Posterior vena cava (tissue), 2 donors: ENCODE data around the gene AFF2. TPM values are rescaled to one million over a fixed set of nuclear protein-coding genes. Genes with fewer than 3 reads are reported as not detected.

Experiments used
- DNase-seq: peaks from one replicate; pipeline ENCODE4 v3.0.0-alpha.2; 2020; ENCODE audit warnings: low spot score
- intact Hi-C, 2 donors: fragments of 100-400 bp; cut with DNase I; formaldehyde crosslinking; loops; one replicate each; pipeline versions ENCODE4 v1.14.1 to v1.14.2; 2022 to 2023
- total RNA-seq, 2 donors: library from RNA; stranded (reverse); fragmentation: NEBNext Ultra II Directional; extraction: Animal tissue kit (Norgen Biotek cat#: 25700); gene quantifications; one replicate each; pipeline ENCODE4 v1.2.1, GENCODE V29; 2021
- donor health status: DM: yes; HTN: yes; CAD: no.
- donor health status: DM: yes; HTN: yes; CAD: no.

AFF2 gene
- total RNA-seq, 2 donors from 2014 or later: 3.5 to 10.5 TPM

- DNase-seq: no peak
- intact Hi-C loops: no loop called here
Measured at GRCh38 chrX:148788449-148788848, 288.0 kb downstream of the AFF2 start.

DNA sequence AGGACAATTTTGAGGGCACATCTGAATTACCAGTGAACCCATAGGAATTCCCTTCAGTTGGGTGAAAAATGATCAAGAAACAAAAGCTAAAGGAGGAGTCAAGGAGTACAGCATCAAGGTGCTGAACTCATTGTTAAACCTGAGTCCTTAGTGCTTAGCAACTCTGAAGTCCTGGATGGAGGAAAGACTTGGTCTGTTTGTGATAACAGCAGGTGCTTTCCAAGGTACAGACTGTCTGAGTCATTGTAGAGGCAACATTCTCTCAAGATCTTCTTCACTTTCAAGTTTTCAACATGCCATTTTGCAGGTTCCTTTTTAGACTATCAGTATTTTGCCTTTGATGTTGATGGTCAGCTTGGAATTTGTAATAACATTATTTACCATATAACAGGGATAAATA, 293.9 kb downstream of the AFF2 start:
- intact Hi-C loops: no loop called here
- no peak for DNase-seq

GRCh38 chrX:148804579-148805355, 304.4 kb downstream of the AFF2 start:
- intact Hi-C loops: no loop called here
- no peak for DNase-seq

GRCh38 chrX:148806145-148806870, 305.9 kb downstream of the AFF2 start:
- DNase-seq: no peak
- intact Hi-C loops: no loop called here

GRCh38 chrX:148808833-148809232, 308.4 kb downstream of the AFF2 start:
- intact Hi-C loops: no loop called here
- DNase-seq: no peak

- intact Hi-C loops: no loop called here
Measured at GRCh38 chrX:148811236-148811635, 310.8 kb downstream of the AFF2 start.

DNA sequence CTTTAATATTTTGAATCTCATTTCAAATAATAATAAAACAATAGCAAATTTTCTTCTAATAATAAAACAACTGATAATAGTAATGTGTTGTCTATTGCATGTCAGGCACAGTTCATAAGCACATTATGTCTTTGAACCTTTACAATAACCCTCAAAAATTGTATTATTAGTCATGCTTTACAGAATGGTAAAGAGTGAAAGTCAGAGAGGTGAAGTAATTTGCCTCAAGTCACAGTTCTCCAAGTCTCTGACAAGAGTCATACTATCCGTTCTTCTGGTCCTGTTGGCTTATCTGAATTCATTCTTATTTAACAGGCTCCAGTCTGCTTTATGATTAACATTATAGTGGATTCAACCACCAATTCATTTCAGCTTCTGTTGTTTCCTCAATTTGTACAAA, 313.0 kb downstream of the AFF2 start:
- no peak for DNase-seq
- intact Hi-C loops: no loop called here

More at GRCh38 chrX:148811236-148811635, 310.8 kb downstream of the AFF2 start:
- no peak for DNase-seq

GRCh38 chrX:148813967-148814366, 313.6 kb downstream of the AFF2 start:
- intact Hi-C loops: no loop called here
- no peak for DNase-seq

GRCh38 chrX:148815218-148815961, 315.0 kb downstream of the AFF2 start:
- no peak for DNase-seq
- intact Hi-C loops: no loop called here

GRCh38 chrX:148823986-148824385, 323.6 kb downstream of the AFF2 start:
- intact Hi-C loops: no loop called here
- DNase-seq: no peak

GRCh38 chrX:148825696-148826095, 325.3 kb downstream of the AFF2 start:
- DNase-seq: no peak
- intact Hi-C loops: no loop called here

DNA sequence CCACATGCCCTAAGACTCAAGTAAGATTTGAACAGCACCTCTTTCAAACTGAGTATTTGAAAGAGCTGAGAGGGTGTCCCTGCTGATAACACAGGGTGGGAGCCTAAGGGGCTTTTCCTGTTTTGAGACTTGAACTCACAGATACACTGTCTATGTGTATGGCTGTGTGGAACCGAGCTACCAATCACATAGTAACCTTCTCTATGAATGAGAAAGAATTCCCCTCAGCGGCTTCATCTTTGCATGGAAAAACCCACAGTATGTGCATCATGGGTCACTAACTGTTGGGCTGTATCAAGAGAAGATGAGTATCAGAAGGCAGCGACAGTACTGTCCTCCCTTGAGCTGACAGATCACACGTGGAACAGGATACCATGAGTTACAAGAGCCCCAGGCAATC, 336.3 kb downstream of the AFF2 start:
- no peak for DNase-seq
- intact Hi-C loops: no loop called here

DNA sequence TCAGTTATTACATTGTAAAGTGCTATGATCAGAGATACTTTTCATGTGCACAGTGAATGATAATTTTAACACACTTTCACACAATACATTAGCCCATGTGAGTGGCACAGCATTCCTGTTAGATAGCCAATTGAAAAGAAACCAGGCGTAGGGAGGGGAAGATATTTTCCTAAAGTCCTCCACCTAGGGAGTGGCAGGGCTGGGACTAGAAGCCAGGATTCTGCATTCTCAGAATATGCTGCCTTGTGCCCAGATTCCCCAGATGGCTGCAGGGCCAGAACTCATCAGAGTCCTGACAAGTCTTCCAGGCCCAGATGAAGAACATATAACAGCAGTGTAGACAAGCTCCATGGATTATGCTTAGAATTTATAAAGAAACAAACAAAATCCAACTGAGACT, 350.2 kb downstream of the AFF2 start:
- intact Hi-C loops: no loop called here
- DNase-seq: no peak

DNA sequence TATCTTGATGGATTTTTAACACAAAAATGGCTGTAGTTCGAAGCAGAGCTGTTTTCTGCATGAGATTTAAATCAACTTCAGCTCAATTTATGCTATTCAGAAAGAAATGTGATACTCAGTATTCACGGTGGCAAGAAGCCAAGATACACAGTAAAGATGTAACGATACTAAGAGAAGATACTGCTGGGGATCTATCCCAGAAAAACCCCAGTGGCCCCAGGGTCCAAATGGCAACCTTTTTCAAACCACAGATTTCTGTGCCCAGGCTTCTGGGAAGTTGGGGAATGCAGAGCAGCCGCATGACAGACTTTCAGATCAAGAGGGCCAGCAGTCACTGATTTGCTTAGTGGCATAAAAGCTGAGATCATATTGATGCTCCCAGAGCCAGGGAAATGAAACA, 353.9 kb downstream of the AFF2 start:
- DNase-seq: no peak
- intact Hi-C loops: no loop called here

- intact Hi-C loops: no loop called here
- DNase-seq: no peak
Measured at GRCh38 chrX:148856505-148856904, 356.1 kb downstream of the AFF2 start.

GRCh38 chrX:148865277-148866210, 365.1 kb downstream of the AFF2 start:
- DNase-seq: no peak
- intact Hi-C loops: no loop called here

- intact Hi-C loops: no loop called here
- DNase-seq: no peak
Measured at GRCh38 chrX:148867596-148867995, 367.2 kb downstream of the AFF2 start.

- no peak for DNase-seq
- intact Hi-C loops: no loop called here
Measured at GRCh38 chrX:148871422-148872160, 371.2 kb downstream of the AFF2 start.

DNA sequence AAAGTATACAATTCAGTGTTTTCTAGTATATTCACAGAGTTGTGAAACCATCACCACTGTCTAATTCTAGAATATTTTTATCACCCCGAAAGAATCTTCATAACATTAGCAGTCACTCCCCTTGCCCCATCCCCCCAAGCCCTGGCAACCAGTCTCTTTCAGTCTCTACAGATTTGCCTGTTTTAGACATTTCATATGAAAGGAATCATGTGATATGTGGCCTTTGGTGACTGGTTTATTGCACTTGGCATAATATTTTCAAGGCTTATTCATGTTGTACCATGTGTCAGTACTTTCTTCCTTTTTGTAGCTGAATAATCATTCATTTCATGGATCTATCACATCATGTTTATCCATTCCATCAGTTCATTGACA, 371.7 kb downstream of the AFF2 start:
- intact Hi-C loops: no loop called here
- no peak for DNase-seq
